H9 (cell line): ENCODE data around the gene ZNF182. TPM values are rescaled to one million over a fixed set of nuclear protein-coding genes. Genes with fewer than 3 reads are reported as not detected.

Experiments used
- DNase-seq: peaks from one replicate; pipeline ENCODE4 v3.0.0-alpha.2; 2017
- H2AFZ ChIP-seq: one replicate; pipeline ENCODE4 v1.6.1; 2013; ENCODE audit warnings: mild to moderate bottlenecking, low read length, control low read depth, moderate library complexity
- H2AK5ac ChIP-seq: 2 replicates; pipeline ENCODE4 v1.6.1; 2013; ENCODE audit warnings: low read length, control low read depth, mixed read lengths; ENCODE audit not compliant: insufficient read length
- H2BK120ac ChIP-seq: one replicate; pipeline ENCODE4 v1.6.1; 2013; ENCODE audit warnings: low read depth, mild to moderate bottlenecking, low read length, control low read depth, inconsistent platforms; ENCODE audit not compliant: poor library complexity, severe bottlenecking
- H2BK12ac ChIP-seq: 2 replicates; pipeline ENCODE4 v1.6.1; 2013; ENCODE audit warnings: low read length, control low read depth, mixed read lengths, low read depth; ENCODE audit not compliant: insufficient read length
- H2BK15ac ChIP-seq: 2 replicates; pipeline ENCODE4 v1.6.1; 2013; ENCODE audit warnings: low read depth, low read length, control low read depth
- H2BK20ac ChIP-seq: one replicate; pipeline ENCODE4 v1.6.1; 2013; ENCODE audit warnings: low read depth, mild to moderate bottlenecking, low read length, control low read depth, inconsistent platforms; ENCODE audit not compliant: poor library complexity, severe bottlenecking
- H2BK5ac ChIP-seq: 2 replicates; pipeline ENCODE4 v1.6.1; 2013; ENCODE audit warnings: low read length, control low read depth, mixed read lengths; ENCODE audit not compliant: insufficient read length
- H3K14ac ChIP-seq: 2 replicates; pipeline ENCODE4 v1.6.1; 2013; ENCODE audit warnings: low read length, control low read depth; ENCODE audit not compliant: insufficient read depth
- H3K18ac ChIP-seq: 2 replicates; pipeline ENCODE4 v1.6.1; 2013; ENCODE audit warnings: low read depth, mild to moderate bottlenecking, mixed read lengths, low read length, control low read depth; ENCODE audit not compliant: insufficient read length
- H3K23ac ChIP-seq: 2 replicates; pipeline ENCODE4 v1.6.1; 2013; ENCODE audit warnings: low read length, control low read depth, mixed read lengths, low read depth; ENCODE audit not compliant: insufficient read length
- H3K23me2 ChIP-seq: 2 replicates; pipeline ENCODE4 v1.6.1; 2013; ENCODE audit warnings: low read depth, mild to moderate bottlenecking, mixed read lengths, low read length, control low read depth; ENCODE audit not compliant: insufficient read length, poor library complexity, severe bottlenecking
- H3K27ac ChIP-seq: 2 replicates; pipeline ENCODE4 v1.5.1; 2013; ENCODE audit warnings: low read length, control low read depth, mixed read lengths, low read depth; ENCODE audit not compliant: insufficient read length
- H3K27me3 ChIP-seq: 2 replicates; pipeline ENCODE4 v1.6.1; 2013; ENCODE audit warnings: low read length, control low read depth, inconsistent platforms; ENCODE audit not compliant: insufficient read depth
- H3K4ac ChIP-seq: 2 replicates; pipeline ENCODE4 v1.6.1; 2013; ENCODE audit warnings: low read depth, mild to moderate bottlenecking, control low read depth, inconsistent platforms, low read length, moderate library complexity
- H3K4me1 ChIP-seq: 2 replicates; pipeline ENCODE4 v1.6.1; 2013; ENCODE audit warnings: low read length, control low read depth, inconsistent platforms; ENCODE audit not compliant: insufficient read depth
- H3K4me2 ChIP-seq: 2 replicates; pipeline ENCODE4 v1.6.1; 2013; ENCODE audit warnings: low read length, control low read depth, mixed read lengths; ENCODE audit not compliant: insufficient read length, insufficient read depth
- H3K56ac ChIP-seq: 2 replicates; pipeline ENCODE4 v1.6.1; 2013; ENCODE audit warnings: low read depth, mild to moderate bottlenecking, mixed read lengths, low read length, control low read depth; ENCODE audit not compliant: insufficient read length
- H3K79me1 ChIP-seq: 2 replicates; pipeline ENCODE4 v1.6.1; 2013; ENCODE audit warnings: low read depth, mild to moderate bottlenecking, moderate library complexity, low read length, control low read depth, inconsistent platforms; ENCODE audit not compliant: insufficient read depth, poor library complexity, severe bottlenecking
- H3K79me2 ChIP-seq: 2 replicates; pipeline ENCODE4 v1.6.1; 2013; ENCODE audit warnings: low read length, control low read depth, inconsistent platforms; ENCODE audit not compliant: insufficient read depth
- H3K9ac ChIP-seq: 2 replicates; pipeline ENCODE4 v1.6.1; 2013; ENCODE audit warnings: low read length, control low read depth, mixed read lengths; ENCODE audit not compliant: insufficient read length; ENCODE audit errors: extremely low read depth
- H3K9me3 ChIP-seq: one replicate; pipeline ENCODE4 v1.6.1; 2013; ENCODE audit warnings: low read depth, low read length, inconsistent platforms; ENCODE audit not compliant: control insufficient read depth
- H3T11ph ChIP-seq: one replicate; pipeline ENCODE4 v1.6.1; 2013; ENCODE audit warnings: mild to moderate bottlenecking, low read length, control low read depth, inconsistent platforms
- H4K20me1 ChIP-seq: one replicate; pipeline ENCODE4 v1.6.1; 2013; ENCODE audit not compliant: control insufficient read depth, insufficient read length, insufficient read depth
- H4K5ac ChIP-seq: 2 replicates; pipeline ENCODE4 v1.6.1; 2013; ENCODE audit warnings: low read depth, mild to moderate bottlenecking, mixed read lengths, low read length, control low read depth; ENCODE audit not compliant: insufficient read length
- H4K8ac ChIP-seq: replicated peaks from 2 replicates; pipeline ENCODE4 v1.6.1; 2013; ENCODE audit warnings: low read length, control low read depth, mixed read lengths, low read depth; ENCODE audit not compliant: insufficient read length
- H4K91ac ChIP-seq: 2 replicates; pipeline ENCODE4 v1.6.1; 2013; ENCODE audit warnings: low read depth, mild to moderate bottlenecking, moderate library complexity, mixed read lengths, low read length, control low read depth; ENCODE audit not compliant: insufficient read length
- H3K27ac Mint-ChIP-seq, 3 experiments: 2 replicates in 2 of 3; 3 replicates in 1 of 3; pipeline ENCODE4 v1.8.0; 2020 to 2021; ENCODE audit warnings: mixed read lengths in 3 of 3, mild to moderate bottlenecking in 1 of 3, moderate library complexity in 1 of 3
- H3K27me3 Mint-ChIP-seq: 2 replicates; pipeline ENCODE4 v1.8.0; 2021; ENCODE audit warnings: low read depth, mild to moderate bottlenecking, moderate library complexity, mixed read lengths
- H3K36me3 Mint-ChIP-seq, 3 experiments: 2 replicates in 2 of 3; 3 replicates in 1 of 3; pipeline ENCODE4 v1.8.0; 2020 to 2021; ENCODE audit warnings: low read depth in 3 of 3, mixed read lengths in 3 of 3; ENCODE audit not compliant: insufficient read depth in 1 of 3
- H3K4me1 Mint-ChIP-seq, 2 experiments: 2 replicates each; pipeline ENCODE4 v1.8.0; 2020; ENCODE audit warnings: mixed read lengths in 2 of 2
- H3K4me3 Mint-ChIP-seq, 2 experiments: 2 replicates in 1 of 2; 3 replicates in 1 of 2; pipeline ENCODE4 v1.8.0; 2020 to 2021; ENCODE audit warnings: mild to moderate bottlenecking in 2 of 2, mixed read lengths in 2 of 2, moderate library complexity in 1 of 2
- H3K9me3 Mint-ChIP-seq, 2 experiments: 2 replicates in 1 of 2; 3 replicates in 1 of 2; pipeline ENCODE4 v1.8.0; 2020; ENCODE audit warnings: mild to moderate bottlenecking in 2 of 2, mixed read lengths in 2 of 2, moderate library complexity in 1 of 2
- CTCF ChIP-seq: fragments of 200-600 bp; sonication (generic); conservative IDR thresholded peaks from 3 replicates; pipeline ENCODE4 v1.8.0; 2021; ENCODE audit warnings: antibody characterized with exemption, mild to moderate bottlenecking
- WGBS: extraction: QIAGEN DNeasy Blood & Tissue Kit; methylation state at CpG from one replicate; pipeline ENCODE4 v1.1.7; 2013; ENCODE audit warnings: missing lambda C conversion rate, low lambda C conversion rate, mixed read lengths; ENCODE audit not compliant: insufficient read length; ENCODE audit errors: extremely low coverage; 5-methylcytosine and 5-hydroxymethylcytosine counted together
- total RNA-seq: library from RNA; stranded (reverse); gene quantifications from 2 replicates; pipeline ENCODE4 v1.2.1, GENCODE V29; 2021

The ZNF182 gene
- total RNA-seq, 1 experiment from 2014 or later: 7.6 TPM

GRCh38 chrX:47936940-47937317, 66.9 kb downstream of the ZNF182 start:
- DNase-seq: no peak
- no peak overlapping the region for H3K4me2 ChIP-seq
- H3T11ph ChIP-seq: no peak overlapping the region
- H2BK12ac ChIP-seq: no peak overlapping the region
- no peaks in the 10 kb centered on the region for H3K23me2 ChIP-seq
- H4K5ac ChIP-seq: no peak overlapping the region
- H4K8ac ChIP-seq: no peak overlapping the region
- H2AK5ac ChIP-seq: no peak overlapping the region
- no peak overlapping the region for H3K18ac ChIP-seq
- Mint-ChIP-seq H3K4me1 (peaks cover 12 to 14% of the 10 kb centered on the region in 2 experiments), H3K36me3 (no peaks in the 10 kb centered on the region; a peak in 2 of 7 replicates), H3K4me3 (peak overlapping the region in 1 of 2 experiments; percentile 25; a peak in 1 of 5 replicates), H3K27ac (no peak overlapping the region), H3K27me3 (no peaks in the 10 kb centered on the region), H3K9me3 (peaks cover 63 to 68% of the 10 kb centered on the region in 2 experiments)
- no peak overlapping the region for H3K56ac ChIP-seq
- H4K91ac ChIP-seq: no peak overlapping the region
- H3K23ac ChIP-seq: no peak overlapping the region
- H3K27me3 ChIP-seq: no peaks in the 10 kb centered on the region
- H2BK120ac ChIP-seq: no peak overlapping the region
- no peak overlapping the region for H2BK20ac ChIP-seq
- H2AFZ ChIP-seq: no peak overlapping the region
- H2BK5ac ChIP-seq: no peak overlapping the region
- peaks cover 18% of the 10 kb centered on the region for H3K9me3 ChIP-seq
- no CpG with 5 or more reads among the region's 3 CpGs for WGBS
- H4K20me1 ChIP-seq: no peaks in the 10 kb centered on the region
- TF ChIP-seq CTCF: no peak
- H3K27ac ChIP-seq: no peak overlapping the region
- no peak overlapping the region for H2BK15ac ChIP-seq
- H3K4ac ChIP-seq: no peak overlapping the region
- H3K79me2 ChIP-seq: no peaks in the 10 kb centered on the region
- no peaks in the 10 kb centered on the region for H3K79me1 ChIP-seq
- no peak overlapping the region for H3K14ac ChIP-seq
- H3K9ac ChIP-seq: no peak overlapping the region
- H3K4me1 ChIP-seq: no peaks in the 10 kb centered on the region
